Adrenal gland (tissue), 12 donors: ENCODE data around the gene GLI2. TPM values are rescaled to one million over a fixed set of nuclear protein-coding genes. Genes with fewer than 3 reads are reported as not detected.

Experiments
- DNase-seq, 7 donors: peaks; one replicate each; pipeline ENCODE4 v3.0.0-alpha.2; 2019 to 2020
- H3K27ac ChIP-seq, 5 donors: fragments of 200-600 bp; sonication (generic) in 4 of 5; 1 replicate in 3 of 5; 2 replicates in 2 of 5; pipeline versions ENCODE4 v1.5.1 to v1.8.0; 2016 to 2020; ENCODE audit warnings: mild to moderate bottlenecking in 1 of 5
- H3K27me3 ChIP-seq: fragments of 200-600 bp; 2 replicates; pipeline ENCODE4 v1.8.0; 2021
- H3K36me3 ChIP-seq, 2 donors: fragments of 200-600 bp; replicated peaks in 1 of 2; 1 replicate in 1 of 2; 2 replicates in 1 of 2; pipeline versions ENCODE4 v1.5.1 to v1.8.0; 2018 to 2022
- H3K4me1 ChIP-seq, 2 donors: fragments of 200-600 bp; replicated peaks in 1 of 2; 1 replicate in 1 of 2; 2 replicates in 1 of 2; pipeline versions ENCODE4 v1.5.1 to v1.8.0; 2018 to 2021
- H3K4me3 ChIP-seq, 4 donors: fragments of 200-600 bp; sonication (generic) in 3 of 4; one replicate each; pipeline ENCODE4 v1.5.1; 2016 to 2018
- H3K9me3 ChIP-seq, 3 donors: fragments of 200-600 bp; sonication (generic) in 1 of 3; replicated peaks in 1 of 3; 1 replicate in 2 of 3; 2 replicates in 1 of 3; pipeline versions ENCODE4 v1.5.1 to v1.8.0; 2016 to 2021
- CTCF ChIP-seq, 6 experiments: fragments of 450-650 bp in 4 of 6; fragments of 200-600 bp in 2 of 6; sonication (generic) in 1 of 6; IDR thresholded peaks; 1 replicate in 5 of 6; 2 replicates in 1 of 6; pipeline versions ENCODE4 v1.5.1 to v1.8.0; 2016 to 2021; ENCODE audit warnings: antibody characterized with exemption in 6 of 6, mild to moderate bottlenecking in 2 of 6, moderate library complexity in 1 of 6
- POLR2A ChIP-seq, 2 donors: fragments of 450-650 bp; IDR thresholded peaks; one replicate each; pipeline ENCODE4 v1.6.1; 2017; ENCODE audit warnings: antibody characterized with exemption in 2 of 2, mild to moderate bottlenecking in 2 of 2, moderate library complexity in 1 of 2
- whole genome bisulfite sequencing, 4 donors: extraction: QIAGEN DNeasy Blood & Tissue Kit in 2 of 4; methylation state at CpG; one replicate each; pipeline versions ENCODE4 v1.1.5 to v1.1.7; 2013 to 2017; 5-methylcytosine and 5-hydroxymethylcytosine counted together
- intact Hi-C, 2 donors: fragments of 100-400 bp; cut with DNase I; formaldehyde crosslinking; loops; one replicate each; pipeline versions ENCODE4 v1.14.1 to v1.15.0; 2022 to 2023
- polyA plus RNA-seq, 3 donors: library from polyadenylated mRNA; stranded (reverse); fragments of 200-250 nt in 2 of 3; fragments of 350-450 nt in 1 of 3; fragmentation: Illumina TruSeq in 1 of 3; extraction: RNeasy Lipid Tissue Mini Kit (QIAGEN cat#74804) in 1 of 3; gene quantifications; one replicate each; pipeline ENCODE4 v1.2.3, GENCODE V29; 2013 to 2014
- total RNA-seq, 9 donors: library from RNA; depleted of rRNA in 4 of 9; stranded (reverse); fragments of >200 nt in 4 of 9; fragments of 120-200 nt in 1 of 9; fragmentation: NEBNext Ultra II Directional in 1 of 9; extraction: Animal tissue kit (Norgen Biotek cat#: 25700) in 1 of 9; gene quantifications; one replicate each; pipeline versions ENCODE4 v1.1.0 to v1.2.4, GENCODE V29; 2013 to 2023
- donor health status: healthy with polysubstance abuse.
- donor health status: Bipolar disorder and iron deficiency.
- donor health status: DM: yes; HTN: yes; CAD: no.
- donor health status: DM: no; HTN: no; CAD: no.
- donor health status: DM: no; HTN: no; CAD: no.
- donor health status: DM: yes; HTN: yes; CAD: no.

The GLI2 gene
- total and polyA plus RNA-seq, 12 donors: 0.51 to 4.5 (median 2.5) TPM

- no peaks in the 10 kb centered on the region for H3K36me3 ChIP-seq
- H3K4me3 ChIP-seq: no peak overlapping the region
- intact Hi-C loops: no loop called here
- H3K9me3 ChIP-seq: no peaks in the 10 kb centered on the region
- no peaks in the 10 kb centered on the region for H3K27me3 ChIP-seq
- no peaks in the 10 kb centered on the region for H3K4me1 ChIP-seq
- WGBS, 4 donors: 64 to 77% (median 71%) methylated on average over 10 to 15 of the region's 15 CpGs
- DNase-seq: no peak
- TF ChIP-seq POLR2A (IDR thresholded peaks at IDR 0.05) (no peak), CTCF (IDR thresholded peaks at IDR 0.05) (no peak)
- H3K27ac ChIP-seq: no peak overlapping the region
Observed at GRCh38 chr2:120716641-120717585, 18.8 kb upstream of the GLI2 start.

GRCh38 chr2:120719491-120719890, 16.2 kb upstream of the GLI2 start:
- no peak for TF ChIP-seq CTCF (IDR thresholded peaks at IDR 0.05)
- TF ChIP-seq POLR2A (IDR thresholded peaks at IDR 0.05): no peak
- intact Hi-C loops: no loop called here
- 60 to 90% (median 76%) methylated on average over 3 to 7 of the region's 7 CpGs for whole genome bisulfite sequencing, 4 donors
- Histone ChIP-seq H3K4me1 (no peaks in the 10 kb centered on the region), H3K36me3 (no peaks in the 10 kb centered on the region), H3K27me3 (no peaks in the 10 kb centered on the region), H3K4me3 (no peak overlapping the region), H3K27ac (no peak overlapping the region), H3K9me3 (no peaks in the 10 kb centered on the region)
- no peak for DNase-seq

- WGBS, 4 donors: 80 to 98% (median 87%) methylated on average over 6 to 7 of the region's 7 CpGs
- Histone ChIP-seq H3K4me1 (no peaks in the 10 kb centered on the region), H3K27me3 (no peaks in the 10 kb centered on the region), H3K4me3 (no peak overlapping the region), H3K9me3 (no peaks in the 10 kb centered on the region), H3K36me3 (no peaks in the 10 kb centered on the region), H3K27ac (no peak overlapping the region)
- no peak for TF ChIP-seq CTCF (IDR thresholded peaks at IDR 0.05)
- TF ChIP-seq POLR2A (IDR thresholded peaks at IDR 0.05): no peak
- intact Hi-C loops: no loop called here
- no peak for DNase-seq
Observed at GRCh38 chr2:120720231-120720630, 15.4 kb upstream of the GLI2 start.

GRCh38 chr2:120720746-120721375, 14.8 kb upstream of the GLI2 start:
- Histone ChIP-seq H3K27ac (no peak overlapping the region), H3K9me3 (no peaks in the 10 kb centered on the region), H3K27me3 (no peaks in the 10 kb centered on the region), H3K36me3 (no peaks in the 10 kb centered on the region), H3K4me3 (no peak overlapping the region), H3K4me1 (no peaks in the 10 kb centered on the region)
- intact Hi-C loops: no loop called here
- 84 to 93% (median 88%) methylated on average over 8 of the region's 8 CpGs for WGBS, 4 donors
- no peak for TF ChIP-seq POLR2A (IDR thresholded peaks at IDR 0.05)
- TF ChIP-seq CTCF (IDR thresholded peaks at IDR 0.05): no peak
- DNase-seq: no peak
